Measurements from ENCODE around the gene ALDH1A2. TPM values are rescaled to one million over a fixed set of nuclear protein-coding genes. Genes with fewer than 3 reads are reported as not detected.

Gene ALDH1A2
- total RNA-seq, 1 experiment from 2014 or later = 1.5 TPM

- Histone ChIP-seq H3K27ac (ENCODE audit: low read depth, low read length, poor library complexity, severe bottlenecking) (no peak overlapping the region), H3K27me3 (replicated peaks; ENCODE audit: insufficient read depth, low read depth, low read length, poor library complexity) (peaks cover 37% of the 10 kb centered on the region), H3K36me3 (ENCODE audit: insufficient read depth, low read length, poor library complexity, severe bottlenecking) (no peaks in the 10 kb centered on the region), H3K4me1 (ENCODE audit: insufficient read depth, low read length, poor library complexity, severe bottlenecking) (no peaks in the 10 kb centered on the region), H3K9me3 (ENCODE audit: low read depth, low read length, poor library complexity, severe bottlenecking) (no peaks in the 10 kb centered on the region), H3K4me3 (ENCODE audit: low read depth, low read length, poor library complexity, severe bottlenecking) (no peak overlapping the region)
- intact Hi-C loops (cut with micrococcal nuclease; ENCODE audit: unreplicated experiment) = no loop called here
- no peak for DNase-seq (ENCODE audit: low spot score)
- ChIA-PET POLR2A (ENCODE audit: low non-redundant PET) (no interaction called here), CTCF (no interaction called here)
- no peak for TF ChIP-seq CTCF (conservative IDR thresholded peaks at IDR 0.05; ENCODE audit: low read depth, low read length)
- no peak for TF ChIP-seq EZH2 (IDR thresholded peaks at IDR 0.05; ENCODE audit: borderline replicate concordance, low read depth, low read length, poor library complexity, severe bottlenecking)
- BruUV-seq (replicated peaks) = no TSS peak
Measured at GRCh38 chr15:58052334-58052733, 13.2 kb downstream of the ALDH1A2 start.

GRCh38 chr15:58049520-58050227 is 15.8 kb downstream of the ALDH1A2 start:
- Histone ChIP-seq H3K4me3 (ENCODE audit: low read depth, low read length, poor library complexity, severe bottlenecking) (no peak overlapping the region), H3K36me3 (ENCODE audit: insufficient read depth, low read length, poor library complexity, severe bottlenecking) (no peaks in the 10 kb centered on the region), H3K4me1 (ENCODE audit: insufficient read depth, low read length, poor library complexity, severe bottlenecking) (no peaks in the 10 kb centered on the region), H3K9me3 (ENCODE audit: low read depth, low read length, poor library complexity, severe bottlenecking) (no peaks in the 10 kb centered on the region), H3K27ac (ENCODE audit: low read depth, low read length, poor library complexity, severe bottlenecking) (no peak overlapping the region), H3K27me3 (replicated peaks; ENCODE audit: insufficient read depth, low read depth, low read length, poor library complexity) (peaks cover 16% of the 10 kb centered on the region)
- BruUV-seq (replicated peaks) = no TSS peak
- POLR2A ChIA-PET (ENCODE audit: low non-redundant PET) = no interaction called here
- CTCF ChIA-PET = no interaction called here
- no peak for DNase-seq (ENCODE audit: low spot score)
- TF ChIP-seq CTCF (conservative IDR thresholded peaks at IDR 0.05; ENCODE audit: low read depth, low read length) (no peak), EZH2 (IDR thresholded peaks at IDR 0.05; ENCODE audit: borderline replicate concordance, low read depth, low read length, poor library complexity, severe bottlenecking) (no peak)
- intact Hi-C loops (cut with micrococcal nuclease; ENCODE audit: unreplicated experiment) = no loop called here

- ChIA-PET CTCF (no interaction called here), POLR2A (ENCODE audit: low non-redundant PET) (no interaction called here)
- no peak overlapping the region for H3K27ac ChIP-seq (ENCODE audit: low read depth, low read length, poor library complexity, severe bottlenecking)
- intact Hi-C loops (cut with micrococcal nuclease; ENCODE audit: unreplicated experiment) = no loop called here
- no peaks in the 10 kb centered on the region for H3K36me3 ChIP-seq (ENCODE audit: insufficient read depth, low read length, poor library complexity, severe bottlenecking)
- H3K27me3 ChIP-seq (replicated peaks; ENCODE audit: insufficient read depth, low read depth, low read length, poor library complexity) = peaks cover 15% of the 10 kb centered on the region
- BruUV-seq (replicated peaks) = no TSS peak
- no peak for DNase-seq (ENCODE audit: low spot score)
- no peaks in the 10 kb centered on the region for H3K4me1 ChIP-seq (ENCODE audit: insufficient read depth, low read length, poor library complexity, severe bottlenecking)
- no peaks in the 10 kb centered on the region for H3K9me3 ChIP-seq (ENCODE audit: low read depth, low read length, poor library complexity, severe bottlenecking)
- no peak overlapping the region for H3K4me3 ChIP-seq (ENCODE audit: low read depth, low read length, poor library complexity, severe bottlenecking)
- TF ChIP-seq CTCF (conservative IDR thresholded peaks at IDR 0.05; ENCODE audit: low read depth, low read length) (no peak), EZH2 (IDR thresholded peaks at IDR 0.05; ENCODE audit: borderline replicate concordance, low read depth, low read length, poor library complexity, severe bottlenecking) (no peak)
Measured at GRCh38 chr15:58048261-58048660, 17.2 kb downstream of the ALDH1A2 start.
